Activated CD4-positive, alpha-beta T cell treated with anti-CD3 and anti-CD28 coated beads, Interleukin-2, amount 50 U/mL, for 16 hours (primary cell): Measurements from ENCODE around the gene DOCK9.
"Not testable (repeated sequence)": the region's sequence is repeated elsewhere in the genome, so short reads cannot be mapped to it uniquely, and the experiment has no call there.

Source experiments
- DNase-seq: peaks from one replicate; pipeline ENCODE4 v3.0.0-alpha.2; 2020

The DOCK9 gene

GRCh38 chr13:98816406-98816805 is 161.5 kb downstream of the DOCK9 start:
- no peak for DNase-seq

DNA sequence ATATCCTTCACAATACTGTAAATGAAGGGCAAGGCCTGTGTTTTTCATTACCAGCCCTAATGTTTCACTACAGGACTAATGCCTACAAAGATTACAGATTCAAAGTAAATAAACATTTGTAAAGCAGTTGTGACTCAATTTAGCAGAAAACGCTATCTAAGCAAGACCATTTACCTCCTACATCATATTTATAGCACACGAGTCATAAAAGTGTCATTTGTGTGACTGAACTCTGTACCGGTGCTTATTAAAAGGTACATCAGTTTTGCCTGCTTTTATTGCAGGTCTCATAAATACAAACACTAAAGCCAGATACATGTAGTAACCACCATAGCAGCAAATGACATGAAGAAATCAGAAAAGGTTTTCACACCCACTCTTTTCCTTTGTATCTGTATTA is 163.9 kb downstream of the DOCK9 start:
- no peak for DNase-seq

GRCh38 chr13:98812186-98812790 is 165.6 kb downstream of the DOCK9 start:
- not testable (repeated sequence) for DNase-seq

- DNase-seq, result no peak
Measured at GRCh38 chr13:98810746-98811145, 167.1 kb downstream of the DOCK9 start.

- no peak for DNase-seq
Measured at GRCh38 chr13:98809345-98809777, 168.5 kb downstream of the DOCK9 start.

DNA sequence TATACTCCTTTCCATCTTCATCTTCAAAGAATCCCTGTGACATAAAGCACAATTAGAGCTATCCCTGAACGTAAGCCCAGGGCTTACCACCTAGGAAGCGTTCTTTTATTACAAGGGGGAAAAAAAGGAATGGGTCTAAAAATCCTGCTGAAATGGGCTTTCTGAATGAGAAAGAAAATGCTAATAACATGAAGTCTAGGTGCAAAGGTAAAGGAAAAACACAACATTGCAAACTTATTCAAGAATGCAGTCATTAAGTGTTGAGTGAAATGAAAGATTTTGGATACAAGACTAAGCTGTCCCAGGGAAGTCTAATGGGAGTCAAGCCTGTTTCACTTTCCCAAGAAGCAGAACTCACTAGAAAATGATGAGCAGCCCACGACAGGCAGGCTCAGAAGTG is 170.1 kb downstream of the DOCK9 start:
- DNase-seq, result no peak

DNA sequence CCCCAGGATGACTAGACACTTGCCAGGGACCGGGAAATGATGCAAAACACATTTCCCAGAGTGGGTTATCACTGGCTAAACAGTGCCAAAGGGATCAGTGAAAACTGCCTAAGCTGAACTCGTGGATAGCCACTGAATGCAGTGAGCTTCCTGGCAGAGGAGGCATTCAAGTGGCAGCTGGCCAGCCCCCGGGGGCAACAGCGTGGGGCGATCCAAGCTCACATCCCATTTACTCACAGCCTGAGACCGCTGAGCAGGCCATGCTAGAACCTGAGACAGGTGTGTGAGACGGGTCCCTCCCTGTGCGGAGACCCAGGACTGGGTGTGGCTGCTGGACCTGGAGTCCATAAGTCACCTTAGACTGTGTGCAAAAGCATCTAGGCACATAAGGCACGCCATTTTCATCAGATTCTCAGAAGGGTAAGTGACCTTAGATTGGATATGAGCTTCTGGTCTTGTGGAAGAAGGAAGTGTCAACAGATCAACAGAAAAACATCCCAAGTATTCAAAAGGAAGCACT is 173.5 kb downstream of the DOCK9 start:
- no peak for DNase-seq

DNA sequence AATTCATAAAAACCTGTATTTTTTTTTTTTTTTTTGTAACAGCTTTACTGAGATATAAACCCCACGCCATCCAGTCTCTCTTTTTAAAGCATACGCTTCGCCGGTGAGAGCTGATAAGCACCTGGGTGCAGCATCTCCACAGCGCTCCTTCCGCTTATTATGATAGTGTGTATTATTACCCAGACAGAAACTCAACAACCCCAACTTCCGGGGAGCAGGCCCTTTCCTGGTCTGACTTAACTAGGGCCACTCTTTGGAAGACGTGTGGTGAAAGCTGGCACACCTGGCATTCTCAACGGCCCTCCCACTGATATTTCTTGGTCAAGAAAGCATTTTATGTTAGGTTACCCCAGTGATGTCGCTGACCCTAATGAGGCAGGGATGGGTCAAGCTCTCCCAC is 173.9 kb downstream of the DOCK9 start:
- no peak for DNase-seq

GRCh38 chr13:98803111-98803561 is 174.7 kb downstream of the DOCK9 start:
- DNase-seq, result no peak

GRCh38 chr13:98802559-98802958 is 175.3 kb downstream of the DOCK9 start:
- no peak for DNase-seq

DNA sequence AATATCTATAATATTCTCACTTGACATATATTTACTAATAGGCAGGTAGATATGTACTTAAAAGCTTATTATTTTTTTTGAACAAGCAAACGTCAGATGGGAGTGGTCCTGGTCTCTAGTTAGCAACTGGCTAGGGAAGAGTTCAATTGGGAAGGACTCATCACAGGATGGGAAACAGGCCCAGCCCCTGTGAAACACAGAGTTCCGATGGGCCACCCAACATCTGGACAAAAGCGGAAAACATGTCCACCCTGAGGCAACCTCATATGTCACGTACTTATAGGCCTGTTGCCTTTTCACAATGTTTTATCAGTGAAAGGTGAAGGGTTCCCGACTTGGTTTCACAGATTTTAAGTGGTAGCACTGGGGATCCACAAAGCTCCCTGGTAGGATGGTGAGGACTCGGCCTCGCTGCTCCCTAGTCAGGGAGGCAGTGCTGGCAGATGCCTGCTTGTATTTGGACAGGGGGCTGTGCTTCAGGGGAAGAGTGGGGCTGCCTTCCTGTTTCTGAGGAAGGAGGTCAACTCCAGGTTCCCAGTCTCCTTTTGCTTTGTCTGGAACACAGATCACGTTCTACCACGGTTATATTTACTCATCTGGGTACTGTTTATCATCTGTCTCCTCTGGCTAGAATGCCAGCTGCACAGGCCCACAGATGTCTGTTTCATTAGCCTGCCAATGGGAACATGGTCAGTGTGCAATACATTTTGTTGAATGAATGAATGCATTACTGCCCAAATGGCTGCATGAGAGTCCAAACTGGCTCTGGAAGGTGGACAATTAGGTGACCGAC is 176.0 kb downstream of the DOCK9 start:
- no peak for DNase-seq

DNA sequence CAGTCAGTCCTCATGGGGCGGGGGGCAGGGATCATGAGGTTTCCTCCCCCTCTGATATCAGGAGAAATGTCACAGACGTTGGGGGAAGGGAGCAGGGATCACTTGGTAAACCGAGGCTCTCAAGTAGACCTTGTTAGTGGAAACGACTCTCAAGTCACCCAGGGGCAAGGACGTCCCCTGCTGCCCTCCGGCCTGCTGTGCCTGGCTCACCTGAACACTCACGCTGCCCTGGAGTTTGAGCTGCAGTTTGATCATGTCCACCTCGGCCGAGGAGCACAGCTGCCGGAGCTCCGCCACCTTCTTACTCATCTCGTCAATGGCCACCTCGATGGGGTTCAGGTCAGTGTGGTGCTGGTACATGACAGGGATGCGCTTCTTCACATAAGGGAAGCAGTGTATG is 177.8 kb downstream of the DOCK9 start:
- DNase-seq, result no peak

DNA sequence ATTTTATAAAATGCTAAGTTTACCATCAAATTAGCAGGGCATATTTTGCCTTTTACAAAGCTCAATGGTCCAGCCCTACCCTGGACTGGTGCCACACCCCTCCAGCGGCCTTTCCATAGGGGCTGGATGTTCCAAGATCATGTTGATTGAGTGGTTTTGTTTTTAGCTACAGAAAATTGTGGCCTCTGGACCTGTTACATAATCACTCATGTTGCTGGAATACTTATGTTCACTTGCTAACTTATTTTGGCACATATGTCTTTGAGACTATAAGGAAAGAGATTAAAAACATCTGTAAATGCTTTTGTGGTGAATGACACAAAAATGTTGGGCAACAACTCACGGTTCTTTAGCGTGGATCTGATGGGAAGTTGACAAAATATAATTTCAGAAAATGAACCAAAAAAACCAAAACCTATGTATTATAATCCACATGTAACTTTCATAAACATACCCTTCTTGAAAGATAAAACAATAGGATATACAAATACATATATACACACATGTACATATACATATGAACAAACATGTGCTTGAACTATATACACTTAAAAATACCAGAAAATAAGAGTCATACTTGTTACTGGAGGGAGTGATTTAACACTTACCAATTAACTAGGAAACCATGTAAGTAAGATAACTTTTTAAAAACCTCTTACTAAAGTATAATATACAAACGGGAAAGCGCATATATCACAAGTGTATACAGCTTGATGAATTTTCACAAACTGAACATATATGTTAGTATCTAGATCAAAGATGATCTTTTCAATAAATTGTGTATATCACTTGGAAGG is 178.8 kb downstream of the DOCK9 start:
- no peak for DNase-seq

- DNase-seq, result no peak
Measured at GRCh38 chr13:98797456-98797855, 180.4 kb downstream of the DOCK9 start.

- DNase-seq, result no peak
Measured at GRCh38 chr13:98796798-98797197, 181.1 kb downstream of the DOCK9 start.

DNA sequence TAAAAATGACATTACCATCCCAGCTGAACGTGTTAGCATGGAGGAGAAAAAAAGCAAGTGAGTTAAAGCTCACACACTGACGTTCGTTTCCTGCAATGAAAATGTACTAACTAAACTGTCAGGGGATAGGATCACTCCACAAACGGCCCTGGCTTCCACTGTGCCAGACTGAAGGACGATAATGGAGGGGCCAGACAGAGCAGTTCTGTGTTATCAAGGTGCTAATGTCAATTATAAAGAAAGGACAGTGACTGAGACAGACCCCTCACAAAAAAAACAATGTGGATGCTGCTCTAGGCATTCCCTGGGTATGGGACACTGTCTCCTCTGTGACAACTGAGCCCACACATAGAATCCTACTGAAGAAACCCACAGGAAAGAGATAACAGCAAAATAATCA is 181.7 kb downstream of the DOCK9 start:
- DNase-seq, result no peak

DNA sequence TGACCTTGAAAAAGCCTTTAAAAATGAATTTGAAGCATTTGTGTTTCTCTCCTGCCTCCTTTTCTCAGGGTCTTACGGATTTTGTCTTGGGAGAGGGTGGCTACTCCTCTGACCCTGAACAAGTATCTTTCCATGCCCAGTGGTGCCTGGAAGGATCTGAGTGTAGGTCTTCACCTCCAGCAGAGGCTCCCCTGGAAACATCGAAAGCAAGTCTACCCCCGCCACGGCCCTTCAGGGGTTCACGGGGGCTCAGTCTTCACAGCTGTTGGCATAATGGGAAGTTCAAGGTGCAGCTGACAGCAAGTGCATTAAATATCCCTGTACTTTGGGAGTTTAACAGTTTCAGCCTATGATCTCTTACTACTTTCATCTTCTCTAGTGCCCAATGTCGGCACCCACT is 182.6 kb downstream of the DOCK9 start:
- no peak for DNase-seq

DNA sequence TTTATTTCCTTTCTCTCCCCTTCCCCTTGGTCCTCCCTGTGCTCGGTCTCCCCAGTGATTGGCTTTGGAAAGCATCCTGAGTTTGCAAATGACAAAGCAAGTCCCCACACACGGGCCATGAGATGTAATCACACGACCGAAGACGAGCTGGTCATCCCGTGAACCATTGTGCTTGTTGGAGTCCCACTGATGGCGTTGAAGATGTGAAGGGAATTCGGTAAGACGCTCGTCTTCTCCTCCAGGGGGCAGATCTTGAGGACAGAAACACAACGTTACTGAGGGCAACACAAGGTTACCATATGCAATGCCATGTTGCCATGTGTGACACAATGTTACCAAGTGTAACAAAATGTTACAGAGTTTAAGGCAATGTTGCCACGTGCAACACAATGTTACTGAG is 183.4 kb downstream of the DOCK9 start:
- DNase-seq, result no peak

DNA sequence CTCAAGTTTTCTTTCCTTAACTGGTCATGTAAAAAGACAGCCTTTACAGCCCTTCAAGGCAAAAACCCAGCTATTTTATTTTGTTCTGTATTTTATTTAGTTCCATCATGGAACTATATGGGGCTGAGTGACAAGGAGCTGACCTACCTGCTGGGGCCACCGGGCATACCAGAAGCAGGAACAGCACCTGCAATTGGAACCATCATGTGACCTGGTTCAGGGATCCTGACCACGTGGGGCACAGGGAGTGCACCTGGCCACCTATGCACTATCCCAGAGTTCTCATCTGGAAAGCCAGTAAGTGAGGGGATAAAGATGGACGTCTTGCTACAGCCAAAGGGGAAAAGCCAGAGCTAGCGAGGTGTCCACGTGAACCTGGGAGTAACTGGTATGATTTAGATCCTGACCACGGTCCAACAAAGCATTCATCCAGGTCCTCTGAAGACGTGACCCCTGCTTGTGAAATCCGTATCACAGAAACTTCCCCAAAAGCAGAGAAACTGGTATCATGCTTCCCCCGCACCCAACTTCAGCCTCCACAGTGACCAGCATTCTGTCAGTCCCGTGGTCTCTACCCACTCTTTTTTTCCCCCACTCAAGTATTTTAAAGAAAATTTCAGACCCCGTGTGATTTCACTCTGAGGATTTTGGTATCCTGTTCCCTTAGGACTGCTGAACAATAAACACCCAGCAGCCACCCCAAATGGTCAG is 184.9 kb downstream of the DOCK9 start:
- no peak for DNase-seq

GRCh38 chr13:98792321-98792720 is 185.5 kb downstream of the DOCK9 start:
- no peak for DNase-seq

- DNase-seq, result no peak
Measured at GRCh38 chr13:98791611-98792010, 186.3 kb downstream of the DOCK9 start.

DNA sequence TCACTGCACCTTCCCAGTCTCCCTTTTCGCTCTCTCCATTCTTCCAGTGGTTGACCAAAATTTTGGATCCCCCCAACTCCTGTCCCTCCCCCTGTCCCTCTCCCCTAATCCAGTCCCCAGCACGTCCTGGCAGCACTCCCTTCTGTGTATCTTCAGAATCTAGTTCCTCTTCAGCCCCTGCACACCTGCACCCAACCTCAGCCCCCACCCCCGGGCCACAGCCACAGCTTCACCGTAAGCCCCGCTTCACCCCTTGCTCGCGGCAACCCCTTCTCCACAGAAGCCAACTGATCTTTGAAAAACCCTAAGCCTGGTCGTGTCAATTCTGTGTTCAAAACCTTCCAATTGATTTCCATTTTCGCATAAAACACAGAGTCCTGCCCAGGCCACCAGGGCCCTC is 189.9 kb downstream of the DOCK9 start:
- DNase-seq, result no peak

- DNase-seq, result no peak
Measured at GRCh38 chr13:98787173-98787572, 190.7 kb downstream of the DOCK9 start.
